NCI-H510A treated with DMSO at 0.1 percent for 48 hours (cell line): Measurements from ENCODE around the gene RFXANK.
"Not testable (repeated sequence)": the region's sequence is repeated elsewhere in the genome, so short reads cannot be mapped to it uniquely, and the experiment has no call there.

Experiments used
- DNase-seq: peaks from one replicate; lab custom pipeline; 2025; lab: John Stamatoyannopoulos, UW

The RFXANK gene

DNA sequence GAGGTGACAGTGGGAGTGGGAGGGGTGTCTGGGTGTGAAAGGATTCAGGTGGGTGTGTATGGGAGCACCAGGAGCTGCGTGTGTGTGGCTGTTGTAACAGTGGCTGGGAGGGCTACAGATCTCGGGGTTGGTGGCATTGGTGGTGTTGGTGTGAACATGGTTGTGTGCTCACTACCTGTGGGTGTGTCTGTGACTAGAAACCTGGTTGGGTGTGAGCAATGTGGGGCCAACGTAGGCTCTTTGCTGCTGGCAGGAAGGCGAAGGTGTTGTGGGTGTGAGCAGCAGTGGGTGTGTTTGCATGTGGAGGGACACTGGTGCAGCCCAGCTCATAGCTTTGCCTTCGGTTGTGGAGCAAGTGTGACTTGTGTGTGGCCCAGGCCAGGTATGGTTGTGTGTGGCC is 14.9 kb downstream of the RFXANK start:
- DNase-seq: no peak

GRCh38 chr19:19207637-19208572 is 15.8 kb downstream of the RFXANK start:
- no peak for DNase-seq

GRCh38 chr19:19209372-19209771 is 17.3 kb downstream of the RFXANK start:
- DNase-seq: peak; percentile 67

DNA sequence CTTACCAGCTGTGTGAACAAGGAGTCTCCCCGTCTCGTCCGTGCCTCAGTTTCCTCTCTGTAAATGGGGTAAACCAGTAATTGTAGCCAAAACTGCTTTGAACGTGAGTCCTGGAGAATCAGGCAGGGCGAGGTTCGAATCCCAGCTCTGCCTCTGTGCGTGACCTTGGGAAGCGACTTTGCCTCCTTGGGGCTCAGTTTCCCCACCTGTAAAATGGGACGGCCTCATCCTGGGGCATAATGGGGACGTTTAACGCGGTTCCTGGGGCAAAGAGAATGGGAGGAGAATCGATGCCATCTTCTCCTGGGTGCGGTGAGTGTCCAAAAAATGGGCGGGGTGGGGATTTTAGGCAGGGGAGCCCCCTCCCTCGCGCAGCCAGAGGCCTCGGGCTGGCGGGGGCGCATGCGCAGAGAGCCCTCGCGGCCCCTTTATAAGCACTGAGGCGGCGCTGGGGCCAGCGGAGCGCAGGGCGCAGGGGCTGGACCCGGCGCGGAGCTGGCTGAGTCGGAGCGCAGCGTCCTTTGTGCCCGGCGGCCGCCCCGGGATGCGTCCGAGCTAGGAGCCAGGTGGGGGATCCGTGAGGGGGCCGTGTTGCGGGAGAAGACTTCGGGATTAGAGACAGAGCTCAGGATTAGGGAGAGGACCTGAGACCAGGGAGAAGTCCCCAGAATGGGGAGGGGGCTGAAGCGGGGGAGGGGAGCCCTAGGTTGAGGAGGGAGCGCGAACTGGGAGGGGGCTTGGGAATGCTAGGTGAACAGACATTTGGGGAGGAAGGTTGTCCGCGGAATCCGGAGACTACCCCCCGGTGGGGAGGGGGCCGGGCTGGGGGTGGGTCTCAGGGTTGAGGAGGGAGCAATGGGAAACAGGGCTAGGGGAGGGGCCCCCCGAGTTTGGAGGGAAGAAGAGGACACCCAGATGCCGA is 19.7 kb downstream of the RFXANK start, which contains the start of gene NCAN:
NCAN (plus strand) TSS at position 460 of the 922 bp plus-strand sequence. CDS start 4,996 bp downstream, outside the sequence.
- DNase-seq: peak; percentile 15

GRCh38 chr19:19212916-19213315 is 20.9 kb downstream of the RFXANK start:
- DNase-seq: no peak

DNA sequence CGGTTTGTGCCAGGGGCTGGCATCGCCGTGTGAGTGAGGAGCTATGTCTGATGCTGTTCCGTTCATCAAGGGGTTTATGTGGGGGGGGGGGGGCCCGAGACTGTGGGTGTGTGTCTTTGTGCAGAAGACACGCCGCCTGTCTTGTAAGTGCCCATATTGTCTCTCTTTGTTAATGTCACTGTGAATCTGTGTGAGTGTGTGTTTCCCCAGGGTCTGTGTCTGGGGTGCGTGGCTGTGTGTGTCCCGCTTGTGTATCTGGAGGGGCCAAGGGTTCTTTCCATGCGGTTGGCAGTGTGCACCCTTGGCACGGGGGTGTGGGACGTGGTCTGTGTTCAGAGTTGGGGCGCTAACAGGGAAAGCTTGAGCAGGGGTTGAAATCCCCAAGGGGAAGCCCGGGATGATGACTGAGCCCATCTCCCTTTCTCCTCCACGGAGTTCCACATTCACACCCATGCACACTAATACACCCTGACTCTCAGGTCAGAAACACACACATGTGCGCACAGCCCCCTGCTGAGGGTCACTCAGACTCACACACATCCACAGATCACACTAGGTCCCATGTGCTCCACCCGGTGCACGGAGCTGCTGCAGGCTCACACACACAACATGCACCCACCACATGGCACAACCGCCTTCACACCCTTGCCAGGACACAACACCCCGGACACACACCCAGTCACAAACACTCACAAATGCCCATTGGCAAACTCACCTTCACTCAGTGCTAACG is 21.5 kb downstream of the RFXANK start:
- DNase-seq: no peak

DNA sequence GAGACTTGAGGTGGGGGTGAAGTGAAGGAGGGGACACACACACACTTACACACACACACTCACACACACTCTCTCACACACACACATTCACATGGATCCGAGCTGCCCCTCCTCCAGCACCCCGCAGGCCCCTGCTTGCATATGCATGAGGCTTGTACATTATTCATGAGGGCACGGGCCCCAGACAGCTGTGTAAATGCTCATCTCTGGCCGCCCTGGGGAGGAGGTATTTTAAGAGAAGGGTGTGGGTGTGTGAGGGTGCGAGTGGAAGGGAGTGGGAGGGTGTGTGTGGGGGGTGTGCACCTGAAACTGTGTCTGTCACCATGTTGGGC is 22.1 kb downstream of the RFXANK start:
- peak; percentile 3 for DNase-seq

DNA sequence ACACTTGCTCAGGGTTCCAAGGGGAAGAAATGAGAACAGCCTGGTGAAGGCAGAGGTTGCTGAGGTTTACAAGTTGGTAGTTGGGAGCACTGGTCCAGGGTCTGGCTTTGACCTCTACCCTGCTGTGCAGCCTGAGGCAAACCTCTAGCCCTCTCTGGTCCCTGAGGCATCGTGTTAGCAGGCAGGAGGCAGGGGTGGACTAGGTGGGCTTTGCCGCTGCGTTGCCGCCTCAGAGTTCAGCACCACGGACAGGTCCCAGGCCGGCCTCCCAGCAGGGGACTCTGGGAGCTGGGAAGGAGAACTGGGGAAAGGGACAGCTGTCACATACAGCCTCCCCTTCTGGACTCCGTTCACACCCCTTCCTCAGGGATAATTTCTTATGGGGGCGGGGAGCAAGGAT is 22.8 kb downstream of the RFXANK start:
- DNase-seq: no peak

- DNase-seq: no peak
Observed at GRCh38 chr19:19215792-19216191, 23.7 kb downstream of the RFXANK start.

- peak; percentile 38 for DNase-seq
Observed at GRCh38 chr19:19217099-19217498, 25.0 kb downstream of the RFXANK start.

GRCh38 chr19:19218911-19219310 is 26.9 kb downstream of the RFXANK start:
- no peak for DNase-seq

DNA sequence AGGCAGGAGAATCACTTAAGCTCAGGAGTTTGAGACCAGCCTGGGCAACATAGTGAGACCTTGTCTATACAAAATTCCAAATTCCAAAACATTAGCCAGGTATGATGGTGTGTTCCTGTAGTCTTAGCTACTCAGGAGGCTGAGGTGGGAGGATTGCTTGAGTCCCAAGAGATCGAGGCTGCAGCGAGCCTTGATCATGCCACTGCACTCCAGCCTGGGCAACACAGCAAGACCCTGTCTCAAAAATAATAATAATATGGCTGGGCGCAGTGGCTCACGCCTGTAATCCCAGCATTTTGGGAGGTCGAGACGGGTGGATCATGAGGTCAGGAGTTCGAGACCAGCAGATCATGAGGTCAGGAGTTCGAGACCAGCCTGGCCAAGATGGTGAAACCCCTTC is 28.9 kb downstream of the RFXANK start:
- DNase-seq: not testable (repeated sequence)

GRCh38 chr19:19223060-19223459 is 31.0 kb downstream of the RFXANK start:
- DNase-seq: no peak

DNA sequence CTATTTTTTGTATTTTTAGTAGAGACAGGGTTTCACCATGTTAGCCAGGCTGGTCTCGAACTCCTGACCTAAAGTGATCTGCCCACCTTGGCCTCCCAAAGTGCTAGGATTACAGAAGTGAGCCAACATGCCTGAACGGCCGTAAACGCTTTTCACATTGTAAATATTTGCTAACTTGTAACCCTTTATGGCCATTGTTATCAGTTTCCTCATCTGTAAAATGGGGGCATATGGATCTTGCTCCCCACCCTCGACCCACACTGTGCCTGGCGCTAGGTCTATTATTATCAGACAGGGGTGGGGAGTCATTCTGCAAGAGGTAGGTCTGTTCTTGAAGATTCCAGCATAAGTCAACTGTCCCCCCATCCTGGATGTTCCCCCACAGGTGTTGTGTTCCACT is 31.6 kb downstream of the RFXANK start:
- DNase-seq: no peak

DNA sequence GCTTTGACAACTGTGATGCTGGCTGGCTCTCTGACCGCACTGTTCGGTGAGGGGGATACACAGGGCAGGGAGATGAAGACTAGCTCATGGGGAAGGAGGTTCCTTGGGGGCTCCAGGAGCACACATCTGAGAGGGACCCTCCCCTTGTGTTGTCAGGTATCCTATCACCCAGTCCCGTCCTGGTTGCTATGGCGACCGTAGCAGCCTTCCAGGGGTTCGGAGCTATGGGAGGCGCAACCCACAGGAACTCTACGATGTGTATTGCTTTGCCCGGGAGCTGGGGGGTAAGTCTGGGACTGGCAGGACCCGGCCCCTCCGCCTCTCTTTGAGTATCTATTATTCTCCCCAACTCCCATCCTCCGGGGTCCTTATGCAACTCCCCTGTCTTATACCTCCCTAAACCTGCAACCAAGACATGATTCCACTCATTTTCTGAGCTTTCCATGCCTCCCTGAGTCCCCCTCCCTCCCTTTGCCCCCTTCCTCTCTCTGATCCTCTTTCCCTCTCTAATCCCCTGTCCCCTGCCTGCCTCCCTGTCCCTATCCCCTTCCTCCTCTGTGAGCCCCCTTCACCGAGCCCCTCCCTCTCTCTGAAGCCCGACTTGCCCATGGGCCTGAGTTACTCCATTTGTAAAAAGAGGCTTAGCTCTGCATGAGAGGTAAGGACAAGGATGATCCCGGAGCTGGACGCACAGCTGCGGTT is 32.2 kb downstream of the RFXANK start:
- no peak for DNase-seq

DNA sequence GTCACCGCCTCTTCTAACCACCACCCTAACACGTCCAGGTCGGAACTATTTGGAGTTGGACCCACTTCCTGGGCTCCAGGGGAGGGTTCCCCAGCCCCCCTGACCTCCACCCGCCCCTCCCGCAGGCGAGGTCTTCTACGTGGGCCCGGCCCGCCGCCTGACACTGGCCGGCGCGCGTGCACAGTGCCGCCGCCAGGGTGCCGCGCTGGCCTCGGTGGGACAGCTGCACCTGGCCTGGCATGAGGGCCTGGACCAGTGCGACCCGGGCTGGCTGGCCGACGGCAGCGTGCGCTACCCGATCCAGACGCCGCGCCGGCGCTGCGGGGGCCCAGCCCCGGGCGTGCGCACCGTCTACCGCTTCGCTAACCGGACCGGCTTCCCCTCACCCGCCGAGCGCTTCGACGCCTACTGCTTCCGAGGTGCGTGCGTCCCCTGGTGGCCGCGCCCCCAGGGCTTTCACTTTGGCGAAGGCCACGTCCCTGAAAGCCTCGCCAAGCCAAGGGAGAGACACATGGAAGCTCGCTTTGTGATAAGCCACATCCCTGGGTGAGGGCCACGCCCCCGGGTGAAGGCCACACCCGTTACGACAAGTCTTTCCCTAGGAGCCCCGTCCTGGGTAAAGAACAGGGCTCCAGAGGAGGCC is 32.9 kb downstream of the RFXANK start:
- peak; percentile 76 for DNase-seq

- no peak for DNase-seq
Observed at GRCh38 chr19:19226204-19226603, 34.1 kb downstream of the RFXANK start.

- no peak for DNase-seq
Observed at GRCh38 chr19:19226663-19227062, 34.6 kb downstream of the RFXANK start.

GRCh38 chr19:19227217-19227616 is 35.2 kb downstream of the RFXANK start:
- DNase-seq: no peak

GRCh38 chr19:19229701-19230100 is 37.6 kb downstream of the RFXANK start:
- DNase-seq: no peak

DNA sequence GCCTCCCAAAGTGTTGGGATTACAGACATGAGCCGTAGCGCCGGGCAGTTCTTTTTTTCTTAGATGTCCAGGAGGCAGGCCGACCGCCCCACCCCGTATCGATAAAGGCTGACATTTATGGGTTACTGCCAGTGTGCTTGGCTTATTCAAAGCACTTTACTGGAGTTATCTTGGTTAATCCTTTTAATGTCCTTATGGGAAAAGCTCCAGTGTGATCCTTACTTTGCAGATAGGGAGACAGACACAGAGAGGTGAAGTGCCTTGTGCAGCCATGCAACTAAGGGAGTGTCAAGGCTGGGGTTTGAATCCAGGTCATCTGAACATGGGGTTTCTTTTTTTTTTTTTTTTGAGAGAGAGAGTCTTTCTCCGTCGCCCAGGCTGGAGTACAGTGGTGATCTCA is 38.9 kb downstream of the RFXANK start:
- DNase-seq: no peak
